ENCODE measurements around the gene RPL38.

DNA sequence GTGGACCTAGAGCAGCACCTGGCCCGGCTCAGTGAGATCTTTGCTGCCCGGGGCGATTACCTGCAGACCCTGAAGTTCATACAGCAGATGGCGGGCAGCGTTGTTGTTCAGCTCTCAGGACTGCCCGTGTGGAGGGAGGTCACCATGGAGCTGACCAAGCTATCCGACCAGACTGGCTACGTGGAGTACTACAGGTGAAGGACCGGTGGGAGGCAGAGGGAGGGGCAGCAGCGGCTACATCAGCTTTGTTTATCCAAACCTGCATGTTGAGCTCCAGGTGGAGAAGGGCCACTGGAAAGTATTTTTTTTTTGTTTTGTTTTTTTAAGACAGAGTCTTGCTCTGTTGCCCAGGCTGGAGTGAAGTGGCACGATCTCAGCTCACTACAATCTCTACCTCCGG lies 33.8 kb downstream of the RPL38 start:
- TF ChIP-seq, protein P1, sequence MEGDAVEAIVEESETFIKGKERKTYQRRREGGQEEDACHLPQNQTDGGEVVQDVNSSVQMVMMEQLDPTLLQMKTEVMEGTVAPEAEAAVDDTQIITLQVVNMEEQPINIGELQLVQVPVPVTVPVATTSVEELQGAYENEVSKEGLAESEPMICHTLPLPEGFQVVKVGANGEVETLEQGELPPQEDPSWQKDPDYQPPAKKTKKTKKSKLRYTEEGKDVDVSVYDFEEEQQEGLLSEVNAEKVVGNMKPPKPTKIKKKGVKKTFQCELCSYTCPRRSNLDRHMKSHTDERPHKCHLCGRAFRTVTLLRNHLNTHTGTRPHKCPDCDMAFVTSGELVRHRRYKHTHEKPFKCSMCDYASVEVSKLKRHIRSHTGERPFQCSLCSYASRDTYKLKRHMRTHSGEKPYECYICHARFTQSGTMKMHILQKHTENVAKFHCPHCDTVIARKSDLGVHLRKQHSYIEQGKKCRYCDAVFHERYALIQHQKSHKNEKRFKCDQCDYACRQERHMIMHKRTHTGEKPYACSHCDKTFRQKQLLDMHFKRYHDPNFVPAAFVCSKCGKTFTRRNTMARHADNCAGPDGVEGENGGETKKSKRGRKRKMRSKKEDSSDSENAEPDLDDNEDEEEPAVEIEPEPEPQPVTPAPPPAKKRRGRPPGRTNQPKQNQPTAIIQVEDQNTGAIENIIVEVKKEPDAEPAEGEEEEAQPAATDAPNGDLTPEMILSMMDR (IDR thresholded peaks at IDR 0.05): no peak
- TF ChIP-seq POLR2AphosphoS5 (IDR thresholded peaks at IDR 0.05): no peak
